GM12878 (cell line): ENCODE measurements around the gene TMEM14A. TPM values are rescaled to one million over a fixed set of nuclear protein-coding genes. Genes with fewer than 3 reads are reported as not detected.

Experiments
- ATAC-seq: fragments of 200-7000 bp; cut with Tn5 transposase; 3 replicates; pipeline ENCODE4 v1.9.1; 2020; ENCODE audit warnings: mild to moderate bottlenecking, moderate library complexity
- BruUV-seq: library from RNA; stranded (reverse); fragments of 400-500 nt; replicated peaks from 2 replicates; lab custom pipeline; 2021; lab: Mats Ljungman, UMichigan
- CTCF ChIA-PET: fragments of 300-600 bp; sonication (Branson Sonifier 250); formaldehyde crosslinking; extraction: SDS; loops from one replicate; lab custom pipeline; 2021; ENCODE audit warnings: inconsistent platforms; lab: Yijun Ruan, JAX
- POLR2A ChIA-PET: fragments of 350-600 bp; formaldehyde crosslinking; extraction: SDS; loops from one replicate; lab custom pipeline; 2021; ENCODE audit warnings: inconsistent platforms; lab: Charles Lee
- RAD21 ChIA-PET: fragments of 300-600 bp; sonication (Branson Sonifier 250); formaldehyde crosslinking; loops from one replicate; lab custom pipeline; 2023; ENCODE audit warnings: antibody characterized with exemption; ENCODE audit not compliant: unreplicated experiment; lab: Charles Lee
- SMC1A ChIA-PET: fragments of 300-600 bp; sonication (Branson Sonifier 250); formaldehyde crosslinking; loops from one replicate; lab custom pipeline; 2023; ENCODE audit not compliant: unreplicated experiment, uncharacterized antibody; lab: Charles Lee
- DNase-seq: peaks from one replicate; pipeline ENCODE4 v3.0.0-alpha.2; 2011; ENCODE audit warnings: low read depth, low spot score
- FAIRE-seq: peaks from 3 replicates; lab custom pipeline; 2011; peaks lifted over from hg19 to GRCh38; lab: Jason Lieb, UNC
- H2AFZ ChIP-seq: 2 replicates; pipeline ENCODE4 v1.6.0; 2011; ENCODE audit warnings: low read depth, low read length, control low read depth; ENCODE audit not compliant: control insufficient read depth
- H3K27ac ChIP-seq: 2 replicates; pipeline ENCODE4 v1.5.1; 2011; ENCODE audit warnings: control low read depth; ENCODE audit not compliant: control insufficient read depth, insufficient read depth
- H3K27me3 ChIP-seq, 2 experiments: replicated peaks in 1 of 2; 2 replicates each; pipeline versions ENCODE4 v1.6.0 to v1.6.1; 2011; ENCODE audit warnings: low read length in 1 of 2; ENCODE audit not compliant: control insufficient read depth in 2 of 2, insufficient read depth in 2 of 2
- H3K36me3 ChIP-seq, 2 experiments: 2 replicates each; pipeline ENCODE4 v1.5.1; 2011; ENCODE audit warnings: low read length in 1 of 2; ENCODE audit not compliant: control insufficient read depth in 2 of 2, insufficient read depth in 2 of 2
- H3K4me1 ChIP-seq: 2 replicates; pipeline ENCODE4 v1.6.1; 2011; ENCODE audit warnings: mild to moderate bottlenecking, low read length, moderate library complexity, mixed read lengths; ENCODE audit not compliant: control insufficient read depth, insufficient read depth
- H3K4me2 ChIP-seq: 2 replicates; pipeline ENCODE4 v1.6.0; 2011; ENCODE audit warnings: control low read depth; ENCODE audit not compliant: control insufficient read depth, insufficient read depth
- H3K4me3 ChIP-seq: fragments of 200-600 bp; sonication (generic); 2 replicates; pipeline ENCODE4 v1.5.1; 2016
- H3K79me2 ChIP-seq: 2 replicates; pipeline ENCODE4 v1.6.0; 2011; ENCODE audit warnings: low read length; ENCODE audit not compliant: control insufficient read depth, insufficient read depth
- H3K9ac ChIP-seq: 2 replicates; pipeline ENCODE4 v1.8.0; 2011; ENCODE audit warnings: low read length, control low read depth, mixed read lengths; ENCODE audit not compliant: control insufficient read depth, insufficient read depth
- H3K9me3 ChIP-seq: replicated peaks from 3 replicates; pipeline ENCODE4 v1.5.1; 2011; ENCODE audit warnings: mild to moderate bottlenecking, low read length; ENCODE audit not compliant: control insufficient read depth, insufficient read depth
- H4K20me1 ChIP-seq: 2 replicates; pipeline ENCODE4 v1.6.0; 2011; ENCODE audit not compliant: control insufficient read depth, insufficient read depth
- BCL3 ChIP-seq: IDR thresholded peaks from 2 replicates; pipeline ENCODE4 v1.6.1; 2011; ENCODE audit warnings: borderline replicate concordance, low read depth, mild to moderate bottlenecking, moderate library complexity, low read length; ENCODE audit not compliant: insufficient read depth, poor library complexity, severe bottlenecking
- CTCF ChIP-seq, 3 experiments: IDR thresholded peaks in 2 of 3; conservative IDR thresholded peaks in 1 of 3; 2 replicates each; pipeline ENCODE4 v1.5.1; 2011; ENCODE audit warnings: low read depth in 3 of 3, low read length in 3 of 3, mild to moderate bottlenecking in 3 of 3, control low read depth in 2 of 3, moderate library complexity in 2 of 3, inconsistent platforms in 1 of 3, mixed read lengths in 1 of 3; ENCODE audit not compliant: control insufficient read depth in 2 of 3, insufficient read depth in 1 of 3; ENCODE audit errors: extremely low read depth in 1 of 3
- EZH2 ChIP-seq: IDR thresholded peaks from 2 replicates; pipeline ENCODE4 v1.6.1; 2012; ENCODE audit warnings: low read depth, mild to moderate bottlenecking, control low read depth, inconsistent platforms, low read length, borderline replicate concordance; ENCODE audit not compliant: control insufficient read depth
- MTA2 ChIP-seq: fragments of 450-650 bp; IDR thresholded peaks from 2 replicates; pipeline ENCODE4 v1.6.1; 2016; ENCODE audit warnings: low read depth, mild to moderate bottlenecking, moderate library complexity
- MXI1 ChIP-seq: fragments of 150-350 bp; IDR thresholded peaks from 2 replicates; pipeline ENCODE4 v1.6.1; 2011; ENCODE audit warnings: low read depth, mild to moderate bottlenecking, inconsistent platforms, low read length, improper control_type of control experiment
- NR2F1 ChIP-seq: fragments of 450-650 bp; conservative IDR thresholded peaks from 2 replicates; pipeline ENCODE4 v1.6.1; 2017; ENCODE audit warnings: mild to moderate bottlenecking
- NRF1 ChIP-seq: conservative IDR thresholded peaks from 2 replicates; pipeline ENCODE4 v1.6.1; 2011; ENCODE audit warnings: mild to moderate bottlenecking, low read depth, low read length, improper control_type of control experiment
- PML ChIP-seq: IDR thresholded peaks from 2 replicates; pipeline ENCODE4 v1.6.1; 2012; ENCODE audit warnings: low read length, inconsistent platforms
- SMAD5 ChIP-seq: IDR thresholded peaks from 2 replicates; pipeline ENCODE4 v1.6.1; 2016; ENCODE audit warnings: antibody characterized with exemption, low read depth
- SPI1 ChIP-seq: IDR thresholded peaks from 2 replicates; pipeline ENCODE4 v1.6.1; 2011; ENCODE audit warnings: low read depth, mild to moderate bottlenecking, low read length, moderate library complexity, borderline replicate concordance; ENCODE audit not compliant: insufficient read depth
- STAT1 ChIP-seq: fragments of 450-650 bp; conservative IDR thresholded peaks from 2 replicates; pipeline ENCODE4 v1.6.1; 2014; ENCODE audit warnings: antibody characterized with exemption, mild to moderate bottlenecking
- TBL1XR1 ChIP-seq: IDR thresholded peaks from 2 replicates; pipeline ENCODE4 v1.6.1; 2012; ENCODE audit warnings: low read depth, low read length, improper control_type of control experiment
- ZNF622 ChIP-seq: fragments of 450-650 bp; IDR thresholded peaks from 2 replicates; pipeline ENCODE4 v1.6.1; 2017; ENCODE audit warnings: mild to moderate bottlenecking, inconsistent platforms
- WGBS: methylation state at CpG from one replicate; pipeline ENCODE4 v1.1.6; 2016; ENCODE audit warnings: low lambda C conversion rate; ENCODE audit not compliant: insufficient replicate concordance, insufficient coverage; ENCODE audit errors: missing lambda C conversion rate; 5-methylcytosine and 5-hydroxymethylcytosine counted together
- in situ Hi-C: fragments of 300-500 bp; cut with MboI; formaldehyde crosslinking; loops from 9 replicates; pipeline ENCODE4 v1.14.3; 2018; ENCODE audit warnings: mixed read lengths
- intact Hi-C: fragments of 100-400 bp; cut with micrococcal nuclease; formaldehyde crosslinking; loops from one replicate; pipeline ENCODE4 v1.14.2; 2022; ENCODE audit not compliant: unreplicated experiment
- polyA plus RNA-seq, 11 experiments: library from polyadenylated mRNA; depleted of rRNA in 4 of 11; unstranded in 6 of 11; stranded (reverse) in 5 of 11; fragments of >200 nt; fragmentation: Nextera tagmentation in 4 of 11; fragmentation: Illumina TruSeq in 1 of 11; extraction: Ambion mirVana in 4 of 11; extraction: Trizol in 1 of 11; gene quantifications; 1 replicate in 1 of 11; 2 replicates in 10 of 11; pipeline versions ENCODE4 v1.2.1 to v1.2.3, GENCODE V29; 2011 to 2016; ENCODE audit warnings: inconsistent platforms in 2 of 11, missing spikeins in 2 of 11, low read depth in 1 of 11
- total RNA-seq, 4 experiments: library from RNA; depleted of rRNA in 3 of 4; stranded (reverse); fragments of >200 nt in 3 of 4; fragmentation: Illumina TruSeq in 1 of 4; extraction: Trizol in 1 of 4; gene quantifications; 2 replicates each; pipeline versions ENCODE4 v1.2.1 to v1.2.3, GENCODE V29; 2013 to 2021
- TF ChIP-seq, protein P1 (sequence below): fragments of 450-650 bp; IDR thresholded peaks from 2 replicates; pipeline ENCODE4 v1.6.1; 2017; ENCODE audit warnings: low read depth, mild to moderate bottlenecking, moderate library complexity
- TF ChIP-seq, protein P2 (sequence below): IDR thresholded peaks from 2 replicates; pipeline ENCODE4 v1.6.1; 2012; ENCODE audit warnings: low read length, inconsistent platforms

Gene TMEM14A
- total and polyA plus RNA-seq, 10 of the 15 experiments (the other 5 are each of a cell fraction or from before 2014, with no cell fraction given), result 15.6 to 143 (median 33.1) TPM

- TF ChIP-seq SMAD5, result no peak
- no peak for TF ChIP-seq MXI1
- no peak for TF ChIP-seq CTCF (IDR thresholded peaks at IDR 0.05 in 2 of 3, conservative IDR thresholded peaks at IDR 0.05 in 1 of 3; ENCODE audit: control insufficient read depth in 2 of 3, extremely low read depth in 1 of 3, insufficient read depth in 1 of 3, low read depth in 3 of 3, low read length in 3 of 3)
- TF ChIP-seq NRF1, result no peak
- TF ChIP-seq, protein P1, sequence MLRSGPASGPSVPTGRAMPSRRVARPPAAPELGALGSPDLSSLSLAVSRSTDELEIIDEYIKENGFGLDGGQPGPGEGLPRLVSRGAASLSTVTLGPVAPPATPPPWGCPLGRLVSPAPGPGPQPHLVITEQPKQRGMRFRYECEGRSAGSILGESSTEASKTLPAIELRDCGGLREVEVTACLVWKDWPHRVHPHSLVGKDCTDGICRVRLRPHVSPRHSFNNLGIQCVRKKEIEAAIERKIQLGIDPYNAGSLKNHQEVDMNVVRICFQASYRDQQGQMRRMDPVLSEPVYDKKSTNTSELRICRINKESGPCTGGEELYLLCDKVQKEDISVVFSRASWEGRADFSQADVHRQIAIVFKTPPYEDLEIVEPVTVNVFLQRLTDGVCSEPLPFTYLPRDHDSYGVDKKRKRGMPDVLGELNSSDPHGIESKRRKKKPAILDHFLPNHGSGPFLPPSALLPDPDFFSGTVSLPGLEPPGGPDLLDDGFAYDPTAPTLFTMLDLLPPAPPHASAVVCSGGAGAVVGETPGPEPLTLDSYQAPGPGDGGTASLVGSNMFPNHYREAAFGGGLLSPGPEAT, result no peak
These were observed 21.3 kb upstream of the TMEM14A start (continued) for GRCh38 chr6:52649536-52650160.

GRCh38 chr6:52650941-52651340 lies 20.0 kb upstream of the TMEM14A start:
- no peaks in the 10 kb centered on the region for H3K4me1 ChIP-seq
- H3K4me3 ChIP-seq, result no peak overlapping the region
- H3K27ac ChIP-seq, result no peak overlapping the region
- SMC1A ChIA-PET, result interaction anchor here (0.6 to 6.1 kb wide), 7 partner anchors 9 to 249 kb away, joined by 3 to 66 read pairs (median 7); no protein-coding TSS in a partner anchor
- 45% methylated on average over 3 of the region's 3 CpGs for WGBS
- ATAC-seq (no peak), DNase-seq (no peak), FAIRE-seq (no peak)
- no peaks in the 10 kb centered on the region for H4K20me1 ChIP-seq
- intact Hi-C loops, result no loop called here
- H3K9me3 ChIP-seq, result no peaks in the 10 kb centered on the region
- no peaks in the 10 kb centered on the region; a peak in 1 of 4 replicates for H3K27me3 ChIP-seq
- no peaks in the 10 kb centered on the region for H3K36me3 ChIP-seq
- RAD21 ChIA-PET, result interaction anchor here (0.6 to 4.6 kb wide), 3 partner anchors 11 to 234 kb away, joined by 3 to 31 read pairs (median 30); no protein-coding TSS in a partner anchor
- H2AFZ ChIP-seq, result no peak overlapping the region
- no peak for TF ChIP-seq STAT1
- no peak for TF ChIP-seq ZNF622
- TF ChIP-seq MTA2, result no peak
- no peak for TF ChIP-seq BCL3
- no peak for TF ChIP-seq NR2F1
- no peak for TF ChIP-seq TBL1XR1
- TF ChIP-seq SPI1, result no peak
- no peak for TF ChIP-seq PML
- TF ChIP-seq EZH2, result no peak
- TF ChIP-seq, protein P2, sequence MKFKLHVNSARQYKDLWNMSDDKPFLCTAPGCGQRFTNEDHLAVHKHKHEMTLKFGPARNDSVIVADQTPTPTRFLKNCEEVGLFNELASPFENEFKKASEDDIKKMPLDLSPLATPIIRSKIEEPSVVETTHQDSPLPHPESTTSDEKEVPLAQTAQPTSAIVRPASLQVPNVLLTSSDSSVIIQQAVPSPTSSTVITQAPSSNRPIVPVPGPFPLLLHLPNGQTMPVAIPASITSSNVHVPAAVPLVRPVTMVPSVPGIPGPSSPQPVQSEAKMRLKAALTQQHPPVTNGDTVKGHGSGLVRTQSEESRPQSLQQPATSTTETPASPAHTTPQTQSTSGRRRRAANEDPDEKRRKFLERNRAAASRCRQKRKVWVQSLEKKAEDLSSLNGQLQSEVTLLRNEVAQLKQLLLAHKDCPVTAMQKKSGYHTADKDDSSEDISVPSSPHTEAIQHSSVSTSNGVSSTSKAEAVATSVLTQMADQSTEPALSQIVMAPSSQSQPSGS, result no peak
- CTCF ChIA-PET, result interaction anchor here (0.6 to 6.4 kb wide), 31 partner anchors 9 to 1157 kb away, joined by 3 to 99 read pairs (median 5); partner anchors contain the start of genes EFHC1 and TMEM14A
- no peaks in the 10 kb centered on the region for H3K79me2 ChIP-seq
- BruUV-seq, result no TSS peak
- H3K4me2 ChIP-seq, result no peak overlapping the region
- POLR2A ChIA-PET, result interaction anchor here (0.8 kb wide), 1 partner anchor 455 kb away, joined by 5 read pairs; no protein-coding TSS in a partner anchor
- in situ Hi-C loops, result no loop called here
- H3K9ac ChIP-seq, result no peak overlapping the region
